ENCODE results near the gene TRIAP1.

DNA sequence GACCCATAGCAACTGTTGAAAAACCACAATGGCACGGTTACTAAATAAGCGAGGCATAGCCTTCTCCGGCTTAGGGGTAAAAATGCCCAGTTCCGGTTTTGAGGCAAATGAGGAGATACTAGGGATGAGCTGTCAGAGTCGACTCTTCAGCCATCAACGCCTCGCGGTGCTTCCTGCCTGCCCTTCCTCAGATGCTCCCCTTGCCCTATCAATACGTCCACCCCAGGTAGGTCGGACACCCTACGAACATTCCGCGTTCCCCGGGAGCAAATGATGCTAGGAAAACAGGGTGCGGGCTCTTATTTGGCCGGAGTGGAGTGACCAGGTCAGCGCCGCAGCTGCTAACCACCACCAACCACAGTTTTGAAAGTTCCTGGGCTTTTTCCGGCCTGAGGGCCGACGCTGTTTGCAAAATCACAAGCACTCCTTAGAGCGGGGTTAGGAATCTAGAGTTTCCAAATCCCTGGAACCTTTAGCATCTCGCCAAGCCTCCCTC, 22.2 kb upstream of the TRIAP1 start:
- TF ChIP-seq, protein P1, sequence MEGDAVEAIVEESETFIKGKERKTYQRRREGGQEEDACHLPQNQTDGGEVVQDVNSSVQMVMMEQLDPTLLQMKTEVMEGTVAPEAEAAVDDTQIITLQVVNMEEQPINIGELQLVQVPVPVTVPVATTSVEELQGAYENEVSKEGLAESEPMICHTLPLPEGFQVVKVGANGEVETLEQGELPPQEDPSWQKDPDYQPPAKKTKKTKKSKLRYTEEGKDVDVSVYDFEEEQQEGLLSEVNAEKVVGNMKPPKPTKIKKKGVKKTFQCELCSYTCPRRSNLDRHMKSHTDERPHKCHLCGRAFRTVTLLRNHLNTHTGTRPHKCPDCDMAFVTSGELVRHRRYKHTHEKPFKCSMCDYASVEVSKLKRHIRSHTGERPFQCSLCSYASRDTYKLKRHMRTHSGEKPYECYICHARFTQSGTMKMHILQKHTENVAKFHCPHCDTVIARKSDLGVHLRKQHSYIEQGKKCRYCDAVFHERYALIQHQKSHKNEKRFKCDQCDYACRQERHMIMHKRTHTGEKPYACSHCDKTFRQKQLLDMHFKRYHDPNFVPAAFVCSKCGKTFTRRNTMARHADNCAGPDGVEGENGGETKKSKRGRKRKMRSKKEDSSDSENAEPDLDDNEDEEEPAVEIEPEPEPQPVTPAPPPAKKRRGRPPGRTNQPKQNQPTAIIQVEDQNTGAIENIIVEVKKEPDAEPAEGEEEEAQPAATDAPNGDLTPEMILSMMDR (IDR thresholded peaks at IDR 0.05; ENCODE audit: extremely low read depth in 1 of 2, insufficient read depth in 1 of 2, low read depth in 1 of 2, low read length in 2 of 2) = no peak
- no peak for TF ChIP-seq EZH2 (IDR thresholded peaks at IDR 0.05; ENCODE audit: borderline replicate concordance, low read depth, low read length, severe bottlenecking)
